Spleen (tissue), 7 donors: Measurements from ENCODE around the gene CHD1.

Experiments
- POLR2A ChIP-seq, 3 donors: fragments of 450-650 bp; IDR thresholded peaks; one replicate each; pipeline ENCODE4 v1.5.1; 2017; ENCODE audit warnings: antibody characterized with exemption in 3 of 3, mild to moderate bottlenecking in 1 of 3
- TF ChIP-seq, protein P1 (sequence below), 11 experiments: fragments of 200-600 bp in 7 of 11; fragments of 450-650 bp in 4 of 11; sonication (generic) in 4 of 11; IDR thresholded peaks in 8 of 11; conservative IDR thresholded peaks in 3 of 11; 1 replicate in 7 of 11; 2 replicates in 4 of 11; pipeline versions ENCODE4 v1.4.0 to v1.8.0; 2016 to 2021; ENCODE audit warnings: antibody characterized with exemption in 11 of 11, inconsistent platforms in 4 of 11, mild to moderate bottlenecking in 1 of 11
- donor health status: DM: no; HTN: no; CAD: no; lungs with moderate emphysema.
- donor health status: DM: no; HTN: no; CAD: no.
- donor health status: DM: no; HTN: no; CAD: no.

- TF ChIP-seq, protein P1, sequence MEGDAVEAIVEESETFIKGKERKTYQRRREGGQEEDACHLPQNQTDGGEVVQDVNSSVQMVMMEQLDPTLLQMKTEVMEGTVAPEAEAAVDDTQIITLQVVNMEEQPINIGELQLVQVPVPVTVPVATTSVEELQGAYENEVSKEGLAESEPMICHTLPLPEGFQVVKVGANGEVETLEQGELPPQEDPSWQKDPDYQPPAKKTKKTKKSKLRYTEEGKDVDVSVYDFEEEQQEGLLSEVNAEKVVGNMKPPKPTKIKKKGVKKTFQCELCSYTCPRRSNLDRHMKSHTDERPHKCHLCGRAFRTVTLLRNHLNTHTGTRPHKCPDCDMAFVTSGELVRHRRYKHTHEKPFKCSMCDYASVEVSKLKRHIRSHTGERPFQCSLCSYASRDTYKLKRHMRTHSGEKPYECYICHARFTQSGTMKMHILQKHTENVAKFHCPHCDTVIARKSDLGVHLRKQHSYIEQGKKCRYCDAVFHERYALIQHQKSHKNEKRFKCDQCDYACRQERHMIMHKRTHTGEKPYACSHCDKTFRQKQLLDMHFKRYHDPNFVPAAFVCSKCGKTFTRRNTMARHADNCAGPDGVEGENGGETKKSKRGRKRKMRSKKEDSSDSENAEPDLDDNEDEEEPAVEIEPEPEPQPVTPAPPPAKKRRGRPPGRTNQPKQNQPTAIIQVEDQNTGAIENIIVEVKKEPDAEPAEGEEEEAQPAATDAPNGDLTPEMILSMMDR (IDR thresholded peaks at IDR 0.05 in 8 of 11, conservative IDR thresholded peaks at IDR 0.05 in 3 of 11), result peak; percentile 46 to 87 (median 79)
- no peak for TF ChIP-seq POLR2A (IDR thresholded peaks at IDR 0.05)
Measured at GRCh38 chr5:98905857-98906688, 22.7 kb downstream of the CHD1 start.
